ENCODE measurements around the gene LRRC15. TPM values are rescaled to one million over a fixed set of nuclear protein-coding genes. Genes with fewer than 3 reads are reported as not detected.

The LRRC15 gene
- total RNA-seq (2013), result not detected
- polyA plus RNA-seq (not detected), polyA minus RNA-seq (not detected in 2 replicates), total RNA-seq (0 to 0.60 (median 0.07) reads per million in 11 experiments)

- H2AFZ ChIP-seq (ENCODE audit: insufficient read depth, low read depth, low read length, poor library complexity, severe bottlenecking), result no peak within 1 kb of the TSS
- H3K27ac ChIP-seq (ENCODE audit: low read depth in 1 of 2, low read length in 2 of 2), result no peak within 1 kb of the TSS
- Mint-ChIP-seq H3K4me1 (no peaks in the 10 kb centered on the region), H3K27ac (no peak within 1 kb of the TSS), H3K27me3 (ENCODE audit: low read depth in 3 of 3) (peaks cover 18 to 37% (median 25%) of the 10 kb centered on the region in 3 donors), H3K4me3 (peak within 1 kb of the TSS; percentile 17 to 42), H3K36me3 (no peaks in the 10 kb centered on the region), H3K9me3 (peaks cover 0 to 4% (median 0%) of the 10 kb centered on the region in 7 donors)
- no peaks in the 10 kb centered on the region for H3K36me3 ChIP-seq (replicated peaks in 1 of 2; ENCODE audit: control insufficient read depth in 1 of 2, insufficient read depth in 2 of 2, low read length in 2 of 2)
- no peaks in the 10 kb centered on the region for H3K4me1 ChIP-seq (ENCODE audit: control insufficient read depth in 1 of 2, insufficient read depth in 2 of 2, low read length in 2 of 2)
- intact Hi-C loops (cut with micrococcal nuclease), result no loop called here
- H3K4me3 ChIP-seq (replicated peaks in 1 of 3; ENCODE audit: low read depth in 2 of 3, low read length in 3 of 3), result no peak within 1 kb of the TSS
- no peaks in the 10 kb centered on the region for H3K9me3 ChIP-seq (replicated peaks in 1 of 2; ENCODE audit: control insufficient read depth in 1 of 2, insufficient read depth in 1 of 2, low read length in 2 of 2)
- no peak within 1 kb of the TSS for H3K9ac ChIP-seq (ENCODE audit: insufficient read depth, low read length, poor library complexity, severe bottlenecking)
- 25% methylated on average over 17 of the region's 21 CpGs for WGBS (ENCODE audit: insufficient coverage)
- DNase-seq, result no peak
- peaks cover 0 to 27% of the 10 kb centered on the region in 2 donors for H3K27me3 ChIP-seq (ENCODE audit: control insufficient read depth in 2 of 2, insufficient read depth in 2 of 2, low read length in 2 of 2)
- no peaks in the 10 kb centered on the region for H4K20me1 ChIP-seq (ENCODE audit: insufficient read depth, low read length)
- no peak within 1 kb of the TSS for H3K4me2 ChIP-seq (replicated peaks; ENCODE audit: extremely low read depth, low read length, poor library complexity, severe bottlenecking)
- H3K79me2 ChIP-seq (ENCODE audit: insufficient read depth, low read length), result no peaks in the 10 kb centered on the region
- TF ChIP-seq CTCF (IDR thresholded peaks at IDR 0.05), result no peak
Observed at GRCh38 chr3:194369522-194370279, at the start of gene LRRC15. TSS of gene LRRC15 (minus strand) at chr3:194369743. CDS start at chr3:194361043, 8,700 bp downstream.

- H3K36me3 ChIP-seq (replicated peaks in 1 of 2; ENCODE audit: control insufficient read depth in 1 of 2, insufficient read depth in 2 of 2, low read length in 2 of 2), result peaks cover 47 to 90% of the 10 kb centered on the region in 2 donors
- H3K9ac ChIP-seq (ENCODE audit: insufficient read depth, low read length, poor library complexity, severe bottlenecking), result no peak overlapping the region
- no peak overlapping the region for H3K4me3 ChIP-seq (replicated peaks in 1 of 3; ENCODE audit: low read depth in 2 of 3, low read length in 3 of 3)
- H3K36me3 Mint-ChIP-seq, result peaks cover 63 to 76% of the 10 kb centered on the region in 2 donors
- no peak overlapping the region for H3K27ac Mint-ChIP-seq
- no peaks in the 10 kb centered on the region for H3K9me3 Mint-ChIP-seq
- no peaks in the 10 kb centered on the region for H3K27me3 ChIP-seq (ENCODE audit: control insufficient read depth in 2 of 2, insufficient read depth in 2 of 2, low read length in 2 of 2)
- H3K9me3 ChIP-seq (replicated peaks in 1 of 2; ENCODE audit: control insufficient read depth in 1 of 2, insufficient read depth in 1 of 2, low read length in 2 of 2), result no peaks in the 10 kb centered on the region
- no peak overlapping the region for H3K27ac ChIP-seq (ENCODE audit: low read depth in 1 of 2, low read length in 2 of 2)
- no peak for DNase-seq
- H4K20me1 ChIP-seq (ENCODE audit: insufficient read depth, low read length), result no peaks in the 10 kb centered on the region
- intact Hi-C loops (cut with micrococcal nuclease), result no loop called here
- no peaks in the 10 kb centered on the region for H3K79me2 ChIP-seq (ENCODE audit: insufficient read depth, low read length)
- no peak for TF ChIP-seq CTCF (IDR thresholded peaks at IDR 0.05)
- WGBS (ENCODE audit: insufficient coverage), result 100% methylated on average over 2 of the region's 2 CpGs
- H2AFZ ChIP-seq (ENCODE audit: insufficient read depth, low read depth, low read length, poor library complexity, severe bottlenecking), result no peak overlapping the region
- H3K4me3 Mint-ChIP-seq, result no peak overlapping the region
- H3K27me3 Mint-ChIP-seq (ENCODE audit: low read depth in 3 of 3), result no peaks in the 10 kb centered on the region
- no peak overlapping the region for H3K4me2 ChIP-seq (replicated peaks; ENCODE audit: extremely low read depth, low read length, poor library complexity, severe bottlenecking)
- no peaks in the 10 kb centered on the region for H3K4me1 ChIP-seq (ENCODE audit: control insufficient read depth in 1 of 2, insufficient read depth in 2 of 2, low read length in 2 of 2)
- H3K4me1 Mint-ChIP-seq, result no peaks in the 10 kb centered on the region
Observed at GRCh38 chr3:194418671-194419070, 49.1 kb upstream of the LRRC15 start.

All from CD14-positive monocyte (primary cell).